GM12878 (cell line): ENCODE results near the gene TPCN1. TPM values are rescaled to one million over a fixed set of nuclear protein-coding genes. Genes with fewer than 3 reads are reported as not detected.
A peak's percentile ranks its signal among the peaks of the same experiment; 100 is the strongest.

Experiments used
- ATAC-seq: fragments of 200-7000 bp; cut with Tn5 transposase; 3 replicates; pipeline ENCODE4 v1.9.1; 2020; ENCODE audit warnings: mild to moderate bottlenecking, moderate library complexity
- BruUV-seq: library from RNA; stranded (reverse); fragments of 400-500 nt; replicated peaks from 2 replicates; lab custom pipeline; 2021; lab: Mats Ljungman, UMichigan
- CTCF ChIA-PET: fragments of 300-600 bp; sonication (Branson Sonifier 250); formaldehyde crosslinking; extraction: SDS; loops from one replicate; lab custom pipeline; 2021; ENCODE audit warnings: inconsistent platforms; lab: Yijun Ruan, JAX
- POLR2A ChIA-PET: fragments of 350-600 bp; formaldehyde crosslinking; extraction: SDS; loops from one replicate; lab custom pipeline; 2021; ENCODE audit warnings: inconsistent platforms; lab: Charles Lee
- RAD21 ChIA-PET: fragments of 300-600 bp; sonication (Branson Sonifier 250); formaldehyde crosslinking; loops from one replicate; lab custom pipeline; 2023; ENCODE audit warnings: antibody characterized with exemption; ENCODE audit not compliant: unreplicated experiment; lab: Charles Lee
- SMC1A ChIA-PET: fragments of 300-600 bp; sonication (Branson Sonifier 250); formaldehyde crosslinking; loops from one replicate; lab custom pipeline; 2023; ENCODE audit not compliant: unreplicated experiment, uncharacterized antibody; lab: Charles Lee
- DNase-seq: peaks from one replicate; pipeline ENCODE4 v3.0.0-alpha.2; 2011; ENCODE audit warnings: low read depth, low spot score
- FAIRE-seq: peaks from 3 replicates; lab custom pipeline; 2011; peaks lifted over from hg19 to GRCh38; lab: Jason Lieb, UNC
- H2AFZ ChIP-seq: 2 replicates; pipeline ENCODE4 v1.6.0; 2011; ENCODE audit warnings: low read depth, low read length, control low read depth; ENCODE audit not compliant: control insufficient read depth
- H3K27ac ChIP-seq: 2 replicates; pipeline ENCODE4 v1.5.1; 2011; ENCODE audit warnings: control low read depth; ENCODE audit not compliant: control insufficient read depth, insufficient read depth
- H3K27me3 ChIP-seq, 2 experiments: replicated peaks in 1 of 2; 2 replicates each; pipeline versions ENCODE4 v1.6.0 to v1.6.1; 2011; ENCODE audit warnings: low read length in 1 of 2; ENCODE audit not compliant: control insufficient read depth in 2 of 2, insufficient read depth in 2 of 2
- H3K36me3 ChIP-seq, 2 experiments: 2 replicates each; pipeline ENCODE4 v1.5.1; 2011; ENCODE audit warnings: low read length in 1 of 2; ENCODE audit not compliant: control insufficient read depth in 2 of 2, insufficient read depth in 2 of 2
- H3K4me1 ChIP-seq: 2 replicates; pipeline ENCODE4 v1.6.1; 2011; ENCODE audit warnings: mild to moderate bottlenecking, low read length, moderate library complexity, mixed read lengths; ENCODE audit not compliant: control insufficient read depth, insufficient read depth
- H3K4me2 ChIP-seq: 2 replicates; pipeline ENCODE4 v1.6.0; 2011; ENCODE audit warnings: control low read depth; ENCODE audit not compliant: control insufficient read depth, insufficient read depth
- H3K4me3 ChIP-seq: fragments of 200-600 bp; sonication (generic); 2 replicates; pipeline ENCODE4 v1.5.1; 2016
- H3K79me2 ChIP-seq: 2 replicates; pipeline ENCODE4 v1.6.0; 2011; ENCODE audit warnings: low read length; ENCODE audit not compliant: control insufficient read depth, insufficient read depth
- H3K9ac ChIP-seq: 2 replicates; pipeline ENCODE4 v1.8.0; 2011; ENCODE audit warnings: low read length, control low read depth, mixed read lengths; ENCODE audit not compliant: control insufficient read depth, insufficient read depth
- H3K9me3 ChIP-seq: replicated peaks from 3 replicates; pipeline ENCODE4 v1.5.1; 2011; ENCODE audit warnings: mild to moderate bottlenecking, low read length; ENCODE audit not compliant: control insufficient read depth, insufficient read depth
- H4K20me1 ChIP-seq: 2 replicates; pipeline ENCODE4 v1.6.0; 2011; ENCODE audit not compliant: control insufficient read depth, insufficient read depth
- BACH1 ChIP-seq: fragments of 450-650 bp; IDR thresholded peaks from 2 replicates; pipeline ENCODE4 v1.6.1; 2017; ENCODE audit warnings: mild to moderate bottlenecking, borderline replicate concordance
- FOS ChIP-seq: IDR thresholded peaks from 3 replicates; pipeline ENCODE4 v1.6.1; 2011; ENCODE audit warnings: borderline replicate concordance; ENCODE audit not compliant: insufficient read length; ENCODE audit errors: extremely low read depth
- FOXM1 ChIP-seq: IDR thresholded peaks from 2 replicates; pipeline ENCODE4 v1.6.1; 2012; ENCODE audit warnings: low read depth, mild to moderate bottlenecking, inconsistent platforms, low read length, moderate library complexity
- HDAC2 ChIP-seq: fragments of 200-600 bp; sonication (generic); IDR thresholded peaks from 2 replicates; pipeline ENCODE4 v1.6.1; 2017
- HSF1 ChIP-seq: fragments of 150-350 bp; IDR thresholded peaks from 2 replicates; pipeline ENCODE4 v1.6.1; 2014; ENCODE audit warnings: mild to moderate bottlenecking, low read depth, low read length
- IRF4 ChIP-seq: IDR thresholded peaks from 2 replicates; pipeline ENCODE4 v1.6.1; 2011; ENCODE audit warnings: low read depth, low read length
- MEF2A ChIP-seq: IDR thresholded peaks from 2 replicates; pipeline ENCODE4 v1.6.1; 2011; ENCODE audit warnings: low read depth, mild to moderate bottlenecking, low read length, moderate library complexity; ENCODE audit not compliant: insufficient read depth
- NFYB ChIP-seq: IDR thresholded peaks from 2 replicates; pipeline ENCODE4 v1.6.1; 2011; ENCODE audit warnings: low read depth, mild to moderate bottlenecking, low read length, improper control_type of control experiment, moderate library complexity; ENCODE audit not compliant: insufficient read depth
- POLR2A ChIP-seq: IDR thresholded peaks from 2 replicates; pipeline ENCODE4 v1.6.1; 2011; ENCODE audit warnings: low read depth, mild to moderate bottlenecking, low read length
- RAD21 ChIP-seq: IDR thresholded peaks from 2 replicates; pipeline ENCODE4 v1.6.1; 2011; ENCODE audit warnings: mild to moderate bottlenecking, low read depth, low read length, moderate library complexity; ENCODE audit not compliant: insufficient read depth
- SPI1 ChIP-seq: IDR thresholded peaks from 2 replicates; pipeline ENCODE4 v1.6.1; 2011; ENCODE audit warnings: low read depth, mild to moderate bottlenecking, low read length, moderate library complexity, borderline replicate concordance; ENCODE audit not compliant: insufficient read depth
- TCF7 ChIP-seq: IDR thresholded peaks from 2 replicates; pipeline ENCODE4 v1.6.1; 2014; ENCODE audit warnings: antibody characterized with exemption, borderline replicate concordance
- YBX1 ChIP-seq: fragments of 450-650 bp; IDR thresholded peaks from 2 replicates; pipeline ENCODE4 v1.6.1; 2016; ENCODE audit warnings: antibody characterized with exemption
- WGBS: methylation state at CpG from one replicate; pipeline ENCODE4 v1.1.6; 2016; ENCODE audit warnings: low lambda C conversion rate; ENCODE audit not compliant: insufficient replicate concordance, insufficient coverage; ENCODE audit errors: missing lambda C conversion rate; 5-methylcytosine and 5-hydroxymethylcytosine counted together
- in situ Hi-C: fragments of 300-500 bp; cut with MboI; formaldehyde crosslinking; loops from 9 replicates; pipeline ENCODE4 v1.14.3; 2018; ENCODE audit warnings: mixed read lengths
- intact Hi-C: fragments of 100-400 bp; cut with micrococcal nuclease; formaldehyde crosslinking; loops from one replicate; pipeline ENCODE4 v1.14.2; 2022; ENCODE audit not compliant: unreplicated experiment
- polyA plus RNA-seq, 11 experiments: library from polyadenylated mRNA; depleted of rRNA in 4 of 11; unstranded in 6 of 11; stranded (reverse) in 5 of 11; fragments of >200 nt; fragmentation: Nextera tagmentation in 4 of 11; fragmentation: Illumina TruSeq in 1 of 11; extraction: Ambion mirVana in 4 of 11; extraction: Trizol in 1 of 11; gene quantifications; 1 replicate in 1 of 11; 2 replicates in 10 of 11; pipeline versions ENCODE4 v1.2.1 to v1.2.3, GENCODE V29; 2011 to 2016; ENCODE audit warnings: inconsistent platforms in 2 of 11, missing spikeins in 2 of 11, low read depth in 1 of 11
- total RNA-seq, 4 experiments: library from RNA; depleted of rRNA in 3 of 4; stranded (reverse); fragments of >200 nt in 3 of 4; fragmentation: Illumina TruSeq in 1 of 4; extraction: Trizol in 1 of 4; gene quantifications; 2 replicates each; pipeline versions ENCODE4 v1.2.1 to v1.2.3, GENCODE V29; 2013 to 2021

TPCN1 gene
- total and polyA plus RNA-seq, 10 of the 15 experiments (the other 5 are each of a cell fraction or from before 2014, with no cell fraction given): 0.79 to 30.9 (median 19.4) TPM

DNA sequence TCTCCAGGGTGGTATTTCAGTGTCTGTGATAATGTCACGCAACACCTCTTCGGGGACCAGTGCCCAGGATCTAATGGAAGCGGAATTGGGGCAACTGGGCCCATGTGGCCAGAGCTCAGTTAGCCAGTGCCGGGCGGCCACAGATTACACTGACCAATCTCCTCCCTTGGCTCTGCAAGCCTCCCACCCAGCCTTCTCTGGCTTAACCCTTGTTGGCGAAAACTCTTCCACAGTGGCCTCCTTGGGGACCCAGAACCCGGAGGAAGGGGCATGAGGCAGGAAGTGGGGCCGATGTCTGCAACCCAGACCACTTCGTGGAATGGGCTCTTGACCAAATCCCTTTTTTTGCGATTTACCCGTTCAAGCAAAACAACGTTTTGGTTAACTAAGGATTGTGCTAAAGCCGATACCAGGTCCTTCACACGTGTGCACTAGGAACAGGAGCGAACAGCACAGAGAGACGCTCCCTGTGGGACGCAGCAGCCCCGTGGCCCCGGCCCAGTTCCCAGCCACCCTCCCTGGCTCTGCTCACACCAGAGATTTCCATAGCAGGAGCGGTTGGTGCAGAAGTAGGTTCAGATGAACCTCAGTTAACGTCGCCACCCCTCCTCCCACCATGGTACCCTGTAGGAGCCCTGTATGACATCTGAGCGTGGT, 75.4 kb downstream of the TPCN1 start:
- Histone ChIP-seq H3K36me3 (peaks cover 0 to 10% of the 10 kb centered on the region in 2 experiments; a peak in 3 of 4 replicates), H2AFZ (no peak overlapping the region), H3K79me2 (no peaks in the 10 kb centered on the region), H3K4me2 (no peak overlapping the region), H3K27me3 (no peaks in the 10 kb centered on the region), H3K27ac (no peak overlapping the region), H4K20me1 (no peaks in the 10 kb centered on the region), H3K9me3 (no peaks in the 10 kb centered on the region), H3K4me1 (no peaks in the 10 kb centered on the region), H3K4me3 (no peak overlapping the region), H3K9ac (no peak overlapping the region)
- DNase-seq (no peak), ATAC-seq (no peak), FAIRE-seq (no peak)
- 93% methylated on average over 23 of the region's 23 CpGs for WGBS
- POLR2A ChIA-PET: no interaction called here
- in situ Hi-C loops: no loop called here
- RAD21 ChIA-PET: no interaction called here
- SMC1A ChIA-PET: no interaction called here
- CTCF ChIA-PET: no interaction called here
- BruUV-seq: TSS peak; percentile 53
- no peak for TF ChIP-seq TCF7
- no peak for TF ChIP-seq SPI1
- TF ChIP-seq BACH1: no peak
- no peak for TF ChIP-seq IRF4
- no peak for TF ChIP-seq POLR2A
- intact Hi-C loops: no loop called here

GRCh38 chr12:113297214-113297587, 75.9 kb downstream of the TPCN1 start:
- POLR2A ChIA-PET: no interaction called here
- H4K20me1 ChIP-seq: no peaks in the 10 kb centered on the region
- H3K4me2 ChIP-seq: no peak overlapping the region
- RAD21 ChIA-PET: interaction anchor here (1.1 kb wide), 1 partner anchor 94 kb away, joined by 3 read pairs; no protein-coding TSS in a partner anchor
- H3K4me3 ChIP-seq: no peak overlapping the region
- no peak for FAIRE-seq
- in situ Hi-C loops: no loop called here
- DNase-seq: no peak
- SMC1A ChIA-PET: no interaction called here
- no peak overlapping the region for H3K27ac ChIP-seq
- H3K36me3 ChIP-seq: peaks cover 0 to 10% of the 10 kb centered on the region in 2 experiments; a peak in 3 of 4 replicates
- no peaks in the 10 kb centered on the region for H3K27me3 ChIP-seq
- CTCF ChIA-PET: no interaction called here
- WGBS: 82% methylated on average over 9 of the region's 9 CpGs
- H3K79me2 ChIP-seq: no peaks in the 10 kb centered on the region
- no peak for ATAC-seq
- no peaks in the 10 kb centered on the region for H3K9me3 ChIP-seq
- no peaks in the 10 kb centered on the region for H3K4me1 ChIP-seq
- TF ChIP-seq MEF2A (no peak), RAD21 (no peak), NFYB (no peak), HDAC2 (no peak), FOS (no peak), FOXM1 (no peak), HSF1 (no peak), YBX1 (no peak)
- intact Hi-C loops: no loop called here
- no TSS peak for BruUV-seq
- no peak overlapping the region for H2AFZ ChIP-seq
- H3K9ac ChIP-seq: no peak overlapping the region
